ENCODE results near the gene RNF145.

Gene RNF145

GRCh38 chr5:159203351-159203750, 6.0 kb downstream of the RNF145 start:
- Histone ChIP-seq H3K9me3 (ENCODE audit: insufficient read depth, low read length) (no peaks in the 10 kb centered on the region), H3K9ac (ENCODE audit: insufficient read length, low read depth) (no peak overlapping the region), H3K4me1 (ENCODE audit: insufficient read depth, insufficient read length) (no peaks in the 10 kb centered on the region), H3K4me3 (ENCODE audit: insufficient read length, low read depth) (no peak overlapping the region), H3K27me3 (ENCODE audit: insufficient read depth, insufficient read length) (no peaks in the 10 kb centered on the region), H3K36me3 (ENCODE audit: insufficient read depth, insufficient read length, low read length) (peaks cover 23% of the 10 kb centered on the region)
- TF ChIP-seq SUZ12 (IDR thresholded peaks at IDR 0.05; ENCODE audit: extremely low read depth, insufficient read depth, insufficient read length) (no peak), YY1 (IDR thresholded peaks at IDR 0.05; ENCODE audit: insufficient read depth, insufficient read length) (no peak), ZNF274 (IDR thresholded peaks at IDR 0.05; ENCODE audit: low read depth, low read length) (no peak)
- DNase-seq (ENCODE audit: low read depth, low spot score): no peak

GRCh38 chr5:159202151-159202550, 7.2 kb downstream of the RNF145 start:
- TF ChIP-seq SUZ12 (IDR thresholded peaks at IDR 0.05; ENCODE audit: extremely low read depth, insufficient read depth, insufficient read length): no peak
- TF ChIP-seq ZNF274 (IDR thresholded peaks at IDR 0.05; ENCODE audit: low read depth, low read length): no peak
- TF ChIP-seq YY1 (IDR thresholded peaks at IDR 0.05; ENCODE audit: insufficient read depth, insufficient read length): no peak
- H3K9ac ChIP-seq (ENCODE audit: insufficient read length, low read depth): no peak overlapping the region
- H3K27me3 ChIP-seq (ENCODE audit: insufficient read depth, insufficient read length): no peaks in the 10 kb centered on the region
- DNase-seq (ENCODE audit: low read depth, low spot score): no peak
- H3K4me3 ChIP-seq (ENCODE audit: insufficient read length, low read depth): no peak overlapping the region
- no peaks in the 10 kb centered on the region for H3K9me3 ChIP-seq (ENCODE audit: insufficient read depth, low read length)
- no peaks in the 10 kb centered on the region for H3K4me1 ChIP-seq (ENCODE audit: insufficient read depth, insufficient read length)
- H3K36me3 ChIP-seq (ENCODE audit: insufficient read depth, insufficient read length, low read length): peaks cover 29% of the 10 kb centered on the region

GRCh38 chr5:159199780-159200179, 9.6 kb downstream of the RNF145 start:
- Histone ChIP-seq H3K9ac (ENCODE audit: insufficient read length, low read depth) (no peak overlapping the region), H3K4me3 (ENCODE audit: insufficient read length, low read depth) (no peak overlapping the region), H3K9me3 (ENCODE audit: insufficient read depth, low read length) (no peaks in the 10 kb centered on the region), H3K27me3 (ENCODE audit: insufficient read depth, insufficient read length) (no peaks in the 10 kb centered on the region), H3K36me3 (ENCODE audit: insufficient read depth, insufficient read length, low read length) (peaks cover 36% of the 10 kb centered on the region), H3K4me1 (ENCODE audit: insufficient read depth, insufficient read length) (no peaks in the 10 kb centered on the region)
- DNase-seq (ENCODE audit: low read depth, low spot score): no peak
- TF ChIP-seq YY1 (IDR thresholded peaks at IDR 0.05; ENCODE audit: insufficient read depth, insufficient read length) (no peak), ZNF274 (IDR thresholded peaks at IDR 0.05; ENCODE audit: low read depth, low read length) (no peak), SUZ12 (IDR thresholded peaks at IDR 0.05; ENCODE audit: extremely low read depth, insufficient read depth, insufficient read length) (no peak)

GRCh38 chr5:159199225-159199624, 10.1 kb downstream of the RNF145 start:
- H3K9ac ChIP-seq (ENCODE audit: insufficient read length, low read depth): no peak overlapping the region
- TF ChIP-seq YY1 (IDR thresholded peaks at IDR 0.05; ENCODE audit: insufficient read depth, insufficient read length): no peak
- TF ChIP-seq ZNF274 (IDR thresholded peaks at IDR 0.05; ENCODE audit: low read depth, low read length): no peak
- no peak for TF ChIP-seq SUZ12 (IDR thresholded peaks at IDR 0.05; ENCODE audit: extremely low read depth, insufficient read depth, insufficient read length)
- H3K36me3 ChIP-seq (ENCODE audit: insufficient read depth, insufficient read length, low read length): peaks cover 41% of the 10 kb centered on the region
- no peak overlapping the region for H3K4me3 ChIP-seq (ENCODE audit: insufficient read length, low read depth)
- no peaks in the 10 kb centered on the region for H3K27me3 ChIP-seq (ENCODE audit: insufficient read depth, insufficient read length)
- no peaks in the 10 kb centered on the region for H3K9me3 ChIP-seq (ENCODE audit: insufficient read depth, low read length)
- no peak for DNase-seq (ENCODE audit: low read depth, low spot score)
- no peaks in the 10 kb centered on the region for H3K4me1 ChIP-seq (ENCODE audit: insufficient read depth, insufficient read length)

GRCh38 chr5:159198063-159199036, 11.0 kb downstream of the RNF145 start:
- H3K4me1 ChIP-seq (ENCODE audit: insufficient read depth, insufficient read length): no peaks in the 10 kb centered on the region
- DNase-seq (ENCODE audit: low read depth, low spot score): no peak
- no peaks in the 10 kb centered on the region for H3K27me3 ChIP-seq (ENCODE audit: insufficient read depth, insufficient read length)
- no peaks in the 10 kb centered on the region for H3K9me3 ChIP-seq (ENCODE audit: insufficient read depth, low read length)
- no peak overlapping the region for H3K9ac ChIP-seq (ENCODE audit: insufficient read length, low read depth)
- no peak overlapping the region for H3K4me3 ChIP-seq (ENCODE audit: insufficient read length, low read depth)
- peaks cover 44% of the 10 kb centered on the region for H3K36me3 ChIP-seq (ENCODE audit: insufficient read depth, insufficient read length, low read length)
- TF ChIP-seq ZNF274 (IDR thresholded peaks at IDR 0.05; ENCODE audit: low read depth, low read length): no peak
- no peak for TF ChIP-seq YY1 (IDR thresholded peaks at IDR 0.05; ENCODE audit: insufficient read depth, insufficient read length)
- TF ChIP-seq SUZ12 (IDR thresholded peaks at IDR 0.05; ENCODE audit: extremely low read depth, insufficient read depth, insufficient read length): no peak

GRCh38 chr5:159195775-159196174, 13.6 kb downstream of the RNF145 start:
- no peak for TF ChIP-seq SUZ12 (IDR thresholded peaks at IDR 0.05; ENCODE audit: extremely low read depth, insufficient read depth, insufficient read length)
- TF ChIP-seq ZNF274 (IDR thresholded peaks at IDR 0.05; ENCODE audit: low read depth, low read length): no peak
- TF ChIP-seq YY1 (IDR thresholded peaks at IDR 0.05; ENCODE audit: insufficient read depth, insufficient read length): no peak
- Histone ChIP-seq H3K36me3 (ENCODE audit: insufficient read depth, insufficient read length, low read length) (peaks cover 42% of the 10 kb centered on the region), H3K9me3 (ENCODE audit: insufficient read depth, low read length) (no peaks in the 10 kb centered on the region), H3K27me3 (ENCODE audit: insufficient read depth, insufficient read length) (no peaks in the 10 kb centered on the region), H3K4me3 (ENCODE audit: insufficient read length, low read depth) (no peak overlapping the region), H3K4me1 (ENCODE audit: insufficient read depth, insufficient read length) (no peaks in the 10 kb centered on the region), H3K9ac (ENCODE audit: insufficient read length, low read depth) (no peak overlapping the region)
- no peak for DNase-seq (ENCODE audit: low read depth, low spot score)

GRCh38 chr5:159190170-159190569, 19.2 kb downstream of the RNF145 start:
- Histone ChIP-seq H3K27me3 (ENCODE audit: insufficient read depth, insufficient read length) (no peaks in the 10 kb centered on the region), H3K4me1 (ENCODE audit: insufficient read depth, insufficient read length) (no peaks in the 10 kb centered on the region), H3K9ac (ENCODE audit: insufficient read length, low read depth) (no peak overlapping the region), H3K4me3 (ENCODE audit: insufficient read length, low read depth) (no peak overlapping the region), H3K9me3 (ENCODE audit: insufficient read depth, low read length) (no peaks in the 10 kb centered on the region), H3K36me3 (ENCODE audit: insufficient read depth, insufficient read length, low read length) (peaks cover 40% of the 10 kb centered on the region)
- no peak for TF ChIP-seq ZNF274 (IDR thresholded peaks at IDR 0.05; ENCODE audit: low read depth, low read length)
- TF ChIP-seq YY1 (IDR thresholded peaks at IDR 0.05; ENCODE audit: insufficient read depth, insufficient read length): no peak
- no peak for TF ChIP-seq SUZ12 (IDR thresholded peaks at IDR 0.05; ENCODE audit: extremely low read depth, insufficient read depth, insufficient read length)
- DNase-seq (ENCODE audit: low read depth, low spot score): no peak

Measured in NT2/D1 (cell line).